Activated B cell treated with CpG ODN at 0.5 μM for 24 hours (primary cell): ENCODE measurements around the gene C10orf62. TPM values are rescaled to one million over a fixed set of nuclear protein-coding genes. Genes with fewer than 3 reads are reported as not detected.
"Not testable (repeated sequence)": the region's sequence is repeated elsewhere in the genome, so short reads cannot be mapped to it uniquely, and the experiment has no call there.

Source experiments
- ATAC-seq: fragments of 200-7000 bp; cut with Tn5 transposase; one replicate; pipeline ENCODE4 v1.10.0; 2021; ENCODE audit warnings: low read depth, mild to moderate bottlenecking, moderate library complexity
- CTCF ChIA-PET: fragments of 350-600 bp; sonication (Branson Sonifier 250); formaldehyde crosslinking; loops from one replicate; lab custom pipeline; 2021; ENCODE audit warnings: antibody characterized with exemption; lab: Charles Lee
- POLR2A ChIA-PET: fragments of 350-600 bp; sonication (Branson Sonifier 250); formaldehyde crosslinking; loops from one replicate; lab custom pipeline; 2021; ENCODE audit warnings: antibody characterized with exemption; lab: Charles Lee
- DNase-seq: peaks from one replicate; pipeline ENCODE4 v3.0.0; 2022
- H3K27ac Mint-ChIP-seq: one replicate; pipeline ENCODE4 v1.8.0; 2020; ENCODE audit warnings: mixed read lengths
- H3K27me3 Mint-ChIP-seq: one replicate; pipeline ENCODE4 v1.8.0; 2021; ENCODE audit warnings: mixed read lengths
- H3K36me3 Mint-ChIP-seq: one replicate; pipeline ENCODE4 v1.8.0; 2021; ENCODE audit warnings: low read depth, mixed read lengths
- H3K4me1 Mint-ChIP-seq: one replicate; pipeline ENCODE4 v1.8.0; 2021; ENCODE audit warnings: mixed read lengths
- H3K4me3 Mint-ChIP-seq: one replicate; pipeline ENCODE4 v1.8.0; 2020; ENCODE audit warnings: mild to moderate bottlenecking, mixed read lengths
- H3K9me3 Mint-ChIP-seq: one replicate; pipeline ENCODE4 v1.8.0; 2020; ENCODE audit warnings: mixed read lengths
- CTCF ChIP-seq: fragments of 200-600 bp; IDR thresholded peaks from one replicate; pipeline ENCODE4 v1.8.0; 2022; ENCODE audit warnings: antibody characterized with exemption, mild to moderate bottlenecking
- intact Hi-C: fragments of 100-400 bp; cut with micrococcal nuclease; formaldehyde crosslinking; loops from one replicate; pipeline ENCODE4 v1.15.1; 2024
- total RNA-seq: library from RNA; stranded (reverse); gene quantifications from 2 replicates; pipeline ENCODE4 v1.2.3, GENCODE V29; 2022

The C10orf62 gene
- total RNA-seq, 1 donor from 2014 or later, result not detected

GRCh38 chr10:97573672-97574071 is 15.8 kb upstream of the C10orf62 start:
- ChIA-PET POLR2A (no interaction called here), CTCF (interaction anchor here (1.2 to 1.6 kb wide), 3 partner anchors 157 to 163 kb away, joined by 3 read pairs; no protein-coding TSS in a partner anchor)
- intact Hi-C loops, result no loop called here
- no peaks in the 10 kb centered on the region for H3K9me3 Mint-ChIP-seq
- no peak overlapping the region for H3K4me3 Mint-ChIP-seq
- DNase-seq (no peak), ATAC-seq (no peak)
- peaks cover 4% of the 10 kb centered on the region for H3K27me3 Mint-ChIP-seq
- H3K27ac Mint-ChIP-seq, result no peak overlapping the region
- H3K36me3 Mint-ChIP-seq, result no peaks in the 10 kb centered on the region
- TF ChIP-seq CTCF, result no peak
- H3K4me1 Mint-ChIP-seq, result no peaks in the 10 kb centered on the region

- Mint-ChIP-seq H3K27ac (no peak overlapping the region), H3K9me3 (no peaks in the 10 kb centered on the region), H3K36me3 (no peaks in the 10 kb centered on the region), H3K4me1 (no peaks in the 10 kb centered on the region), H3K4me3 (no peak overlapping the region), H3K27me3 (peaks cover 4% of the 10 kb centered on the region)
- TF ChIP-seq CTCF, result no peak
- ChIA-PET CTCF (interaction anchor here (1.2 to 1.5 kb wide), 2 partner anchors 156 to 162 kb away, joined by 3 read pairs; no protein-coding TSS in a partner anchor), POLR2A (no interaction called here)
- intact Hi-C loops, result no loop called here
- no peak for DNase-seq
- ATAC-seq, result no peak
Observed at GRCh38 chr10:97574374-97575126, 15.0 kb upstream of the C10orf62 start.

- Mint-ChIP-seq H3K4me1 (no peaks in the 10 kb centered on the region), H3K27ac (no peak overlapping the region), H3K36me3 (no peaks in the 10 kb centered on the region), H3K9me3 (no peaks in the 10 kb centered on the region), H3K4me3 (no peak overlapping the region), H3K27me3 (peaks cover 4% of the 10 kb centered on the region)
- CTCF ChIA-PET, result interaction anchor here (1.5 kb wide), 1 partner anchor 156 kb away, joined by 3 read pairs; no protein-coding TSS in a partner anchor
- POLR2A ChIA-PET, result no interaction called here
- DNase-seq (no peak), ATAC-seq (no peak)
- intact Hi-C loops, result no loop called here
- TF ChIP-seq CTCF, result no peak
Observed at GRCh38 chr10:97575127-97575668, 14.3 kb upstream of the C10orf62 start.

- ATAC-seq, H3K27me3 Mint-ChIP-seq, H3K27ac Mint-ChIP-seq, H3K4me1 Mint-ChIP-seq, intact Hi-C loops, CTCF ChIA-PET, POLR2A ChIA-PET, H3K36me3 Mint-ChIP-seq, H3K9me3 Mint-ChIP-seq, DNase-seq, H3K4me3 Mint-ChIP-seq: not testable (repeated sequence)
Observed at GRCh38 chr10:97576487-97576886, 13.0 kb upstream of the C10orf62 start.

- CTCF ChIA-PET, result no interaction called here
- no peak for ATAC-seq
- intact Hi-C loops, result no loop called here
- no peak for DNase-seq
- Mint-ChIP-seq H3K9me3 (no peaks in the 10 kb centered on the region), H3K4me1 (no peaks in the 10 kb centered on the region), H3K27ac (no peak overlapping the region), H3K27me3 (peaks cover 4% of the 10 kb centered on the region), H3K36me3 (no peaks in the 10 kb centered on the region), H3K4me3 (no peak overlapping the region)
- POLR2A ChIA-PET, result no interaction called here
- TF ChIP-seq CTCF, result no peak
Observed at GRCh38 chr10:97577701-97578100, 11.8 kb upstream of the C10orf62 start.
